Thyroid gland (tissue), 4 donors: ENCODE measurements around the gene TK2. TPM values are rescaled to one million over a fixed set of nuclear protein-coding genes. Genes with fewer than 3 reads are reported as not detected.

Source experiments
- DNase-seq, 2 donors: peaks; one replicate each; pipeline ENCODE4 v3.0.0-alpha.2; 2019
- H3K27ac ChIP-seq, 3 donors: fragments of 200-600 bp; sonication (generic); 1 replicate in 2 of 3; 2 replicates in 1 of 3; pipeline ENCODE4 v1.5.1; 2016 to 2019; ENCODE audit warnings: mild to moderate bottlenecking in 1 of 3, moderate library complexity in 1 of 3
- H3K27me3 ChIP-seq: fragments of 200-600 bp; sonication (generic); one replicate; pipeline ENCODE4 v1.5.1; 2019
- H3K36me3 ChIP-seq, 2 donors: fragments of 200-600 bp; sonication (generic); one replicate each; pipeline ENCODE4 v1.5.1; 2016 to 2019
- H3K4me1 ChIP-seq, 2 donors: fragments of 200-600 bp; sonication (generic); one replicate each; pipeline ENCODE4 v1.5.1; 2017 to 2019
- H3K4me3 ChIP-seq, 3 donors: fragments of 200-600 bp; sonication (generic); replicated peaks in 1 of 3; 1 replicate in 2 of 3; 2 replicates in 1 of 3; pipeline ENCODE4 v1.5.1; 2016; ENCODE audit warnings: mild to moderate bottlenecking in 1 of 3
- H3K9me3 ChIP-seq: fragments of 200-600 bp; sonication (generic); one replicate; pipeline ENCODE4 v1.5.1; 2017
- CTCF ChIP-seq, 6 experiments: fragments of 200-600 bp in 3 of 6; fragments of 450-650 bp in 3 of 6; sonication (generic) in 3 of 6; IDR thresholded peaks; one replicate each; pipeline ENCODE4 v1.5.1; 2016 to 2019; ENCODE audit warnings: antibody characterized with exemption in 6 of 6, mild to moderate bottlenecking in 2 of 6, inconsistent platforms in 1 of 6, moderate library complexity in 1 of 6
- POLR2A ChIP-seq, 2 donors: fragments of 450-650 bp; IDR thresholded peaks; one replicate each; pipeline ENCODE4 v1.6.1; 2017; ENCODE audit warnings: antibody characterized with exemption in 2 of 2, mild to moderate bottlenecking in 2 of 2, moderate library complexity in 1 of 2
- WGBS, 2 donors: methylation state at CpG; one replicate each; pipeline ENCODE4 v1.1.5; 2017; 5-methylcytosine and 5-hydroxymethylcytosine counted together
- intact Hi-C: fragments of 100-400 bp; cut with DNase I; formaldehyde crosslinking; loops from one replicate; pipeline ENCODE4 v1.15.1; 2023
- total RNA-seq, 4 donors: library from RNA; depleted of rRNA; stranded (reverse); fragments of >200 nt; gene quantifications; one replicate each; pipeline ENCODE4 v1.2.3, GENCODE V29; 2016

TK2 gene
- total RNA-seq, 4 donors from 2014 or later: 31.6 to 55.5 (median 46.6) TPM

GRCh38 chr16:66487580-66488275 is 62.2 kb downstream of the TK2 start:
- peak; percentile 59 to 66 for DNase-seq
- 39 to 56% methylated on average over 4 to 5 of the region's 5 CpGs for WGBS, 2 donors
- no peaks in the 10 kb centered on the region for H3K36me3 ChIP-seq
- no peak for TF ChIP-seq CTCF (IDR thresholded peaks at IDR 0.05)
- no peak for TF ChIP-seq POLR2A (IDR thresholded peaks at IDR 0.05)
- no peaks in the 10 kb centered on the region for H3K9me3 ChIP-seq
- peaks cover 9 to 23% of the 10 kb centered on the region in 2 donors for H3K4me1 ChIP-seq
- intact Hi-C loops: no loop called here
- peak overlapping the region; percentile 0 to 39 (median 1) for H3K27ac ChIP-seq
- no peaks in the 10 kb centered on the region for H3K27me3 ChIP-seq
- no peak overlapping the region for H3K4me3 ChIP-seq

GRCh38 chr16:66486773-66487579 is 62.9 kb downstream of the TK2 start:
- peak; percentile 43 to 53 for DNase-seq
- Histone ChIP-seq H3K9me3 (no peaks in the 10 kb centered on the region), H3K27ac (peak overlapping the region; percentile 0 to 39 (median 1)), H3K36me3 (no peaks in the 10 kb centered on the region), H3K27me3 (no peaks in the 10 kb centered on the region), H3K4me3 (no peak overlapping the region), H3K4me1 (peaks cover 9 to 23% of the 10 kb centered on the region in 2 donors)
- 80 to 82% methylated on average over 2 to 3 of the region's 3 CpGs for WGBS, 2 donors
- intact Hi-C loops: no loop called here
- TF ChIP-seq POLR2A (IDR thresholded peaks at IDR 0.05) (no peak), CTCF (IDR thresholded peaks at IDR 0.05) (no peak)

- Histone ChIP-seq H3K4me3 (no peak overlapping the region), H3K27me3 (no peaks in the 10 kb centered on the region), H3K9me3 (no peaks in the 10 kb centered on the region), H3K27ac (peak overlapping the region; percentile 0 to 39 (median 1)), H3K36me3 (no peaks in the 10 kb centered on the region), H3K4me1 (peaks cover 9 to 23% of the 10 kb centered on the region in 2 donors)
- WGBS, 2 donors: 95% methylated on average over 10 to 12 of the region's 12 CpGs
- DNase-seq: no peak
- intact Hi-C loops: no loop called here
- TF ChIP-seq POLR2A (IDR thresholded peaks at IDR 0.05): no peak
- TF ChIP-seq CTCF (IDR thresholded peaks at IDR 0.05): no peak
These were observed 63.6 kb downstream of the TK2 start for GRCh38 chr16:66486199-66486772.

- TF ChIP-seq CTCF (IDR thresholded peaks at IDR 0.05) (no peak), POLR2A (IDR thresholded peaks at IDR 0.05) (no peak)
- intact Hi-C loops: no loop called here
- 100% methylated on average over 1 to 4 of the region's 6 CpGs for WGBS, 2 donors
- H3K4me3 ChIP-seq: no peak overlapping the region
- H3K4me1 ChIP-seq: peaks cover 9 to 23% of the 10 kb centered on the region in 2 donors
- no peaks in the 10 kb centered on the region for H3K27me3 ChIP-seq
- H3K9me3 ChIP-seq: no peaks in the 10 kb centered on the region
- DNase-seq: no peak
- H3K27ac ChIP-seq: no peak overlapping the region
- H3K36me3 ChIP-seq: no peaks in the 10 kb centered on the region
These were observed 64.5 kb downstream of the TK2 start for GRCh38 chr16:66485376-66485775.
